CD14-positive monocyte (primary cell): ENCODE data around the gene WDR44. TPM values are rescaled to one million over a fixed set of nuclear protein-coding genes. Genes with fewer than 3 reads are reported as not detected.

Experiments
- DNase-seq, 3 donors: peaks; one replicate each; pipeline ENCODE4 v3.0.0-alpha.2; 2011 to 2022
- H2AFZ ChIP-seq: 2 replicates; pipeline ENCODE4 v1.6.0; 2012; ENCODE audit warnings: mild to moderate bottlenecking, low read depth, low read length, inconsistent platforms; ENCODE audit not compliant: insufficient read depth, poor library complexity, severe bottlenecking
- H3K27ac ChIP-seq, 2 donors: 1 replicate in 1 of 2; 2 replicates in 1 of 2; pipeline ENCODE4 v1.5.1; 2012 to 2013; ENCODE audit warnings: low read length in 2 of 2, control low read depth in 1 of 2, inconsistent platforms in 1 of 2, low read depth in 1 of 2, mild to moderate bottlenecking in 1 of 2
- H3K27me3 ChIP-seq, 2 donors: one replicate each; pipeline versions ENCODE4 v1.6.0 to v1.6.1; 2011 to 2013; ENCODE audit warnings: low read length in 2 of 2; ENCODE audit not compliant: control insufficient read depth in 2 of 2, insufficient read depth in 2 of 2
- H3K36me3 ChIP-seq, 2 donors: replicated peaks in 1 of 2; 1 replicate in 1 of 2; 2 replicates in 1 of 2; pipeline versions ENCODE4 v1.5.1 to v1.6.1; 2012 to 2013; ENCODE audit warnings: low read length in 2 of 2, control low read depth in 1 of 2, inconsistent platforms in 1 of 2, mild to moderate bottlenecking in 1 of 2; ENCODE audit not compliant: insufficient read depth in 2 of 2, control insufficient read depth in 1 of 2
- H3K4me1 ChIP-seq, 2 donors: 1 replicate in 1 of 2; 2 replicates in 1 of 2; pipeline versions ENCODE4 v1.5.1 to v1.6.1; 2012 to 2013; ENCODE audit warnings: low read length in 2 of 2, control low read depth in 1 of 2, inconsistent platforms in 1 of 2, mild to moderate bottlenecking in 1 of 2, moderate library complexity in 1 of 2; ENCODE audit not compliant: insufficient read depth in 2 of 2, control insufficient read depth in 1 of 2
- H3K4me2 ChIP-seq: replicated peaks from 2 replicates; pipeline ENCODE3; 2012; ENCODE audit warnings: low read length, moderate library complexity, mild to moderate bottlenecking; ENCODE audit not compliant: poor library complexity, severe bottlenecking; ENCODE audit errors: extremely low read depth
- H3K4me3 ChIP-seq, 3 experiments: fragments of 200-600 bp in 1 of 3; sonication (generic) in 1 of 3; replicated peaks in 1 of 3; 1 replicate in 2 of 3; 2 replicates in 1 of 3; pipeline ENCODE4 v1.5.1; 2011 to 2013; ENCODE audit warnings: low read length in 3 of 3, mild to moderate bottlenecking in 3 of 3, control low read depth in 2 of 3, low read depth in 2 of 3, inconsistent platforms in 1 of 3, moderate library complexity in 1 of 3
- H3K79me2 ChIP-seq: 2 replicates; pipeline ENCODE4 v1.6.0; 2012; ENCODE audit warnings: mild to moderate bottlenecking, control low read depth, inconsistent platforms, low read length, moderate library complexity; ENCODE audit not compliant: insufficient read depth
- H3K9ac ChIP-seq: 2 replicates; pipeline ENCODE4 v1.6.0; 2017; ENCODE audit warnings: low read length, mild to moderate bottlenecking; ENCODE audit not compliant: insufficient read depth, poor library complexity, severe bottlenecking
- H3K9me3 ChIP-seq, 2 donors: replicated peaks in 1 of 2; 1 replicate in 1 of 2; 2 replicates in 1 of 2; pipeline versions ENCODE4 v1.5.1 to v1.6.1; 2012 to 2013; ENCODE audit warnings: low read length in 2 of 2, control low read depth in 1 of 2; ENCODE audit not compliant: control insufficient read depth in 1 of 2, insufficient read depth in 1 of 2
- H4K20me1 ChIP-seq: 2 replicates; pipeline ENCODE4 v1.6.0; 2012; ENCODE audit warnings: mild to moderate bottlenecking, low read length, control low read depth, moderate library complexity; ENCODE audit not compliant: insufficient read depth
- H3K27ac Mint-ChIP-seq, 7 donors: one replicate each; pipeline ENCODE4 v1.8.0; 2020; ENCODE audit warnings: mild to moderate bottlenecking in 7 of 7, mixed read lengths in 7 of 7, moderate library complexity in 6 of 7, inconsistent platforms in 2 of 7
- H3K27me3 Mint-ChIP-seq, 3 donors: one replicate each; pipeline ENCODE4 v1.8.0; 2021 to 2022; ENCODE audit warnings: low read depth in 3 of 3, mild to moderate bottlenecking in 3 of 3, mixed read lengths in 3 of 3, moderate library complexity in 3 of 3, inconsistent platforms in 1 of 3
- H3K36me3 Mint-ChIP-seq, 2 donors: one replicate each; pipeline ENCODE4 v1.8.0; 2020; ENCODE audit warnings: mixed read lengths in 2 of 2, inconsistent platforms in 1 of 2, mild to moderate bottlenecking in 1 of 2
- H3K4me1 Mint-ChIP-seq: one replicate; pipeline ENCODE4 v1.8.0; 2020; ENCODE audit warnings: mild to moderate bottlenecking, mixed read lengths
- H3K4me3 Mint-ChIP-seq, 2 donors: one replicate each; pipeline ENCODE4 v1.8.0; 2020; ENCODE audit warnings: mild to moderate bottlenecking in 2 of 2, mixed read lengths in 2 of 2, moderate library complexity in 1 of 2
- H3K9me3 Mint-ChIP-seq, 7 donors: one replicate each; pipeline ENCODE4 v1.8.0; 2020 to 2022; ENCODE audit warnings: mixed read lengths in 7 of 7, mild to moderate bottlenecking in 6 of 7, moderate library complexity in 6 of 7, inconsistent platforms in 2 of 7
- CTCF ChIP-seq: fragments of 200-600 bp; IDR thresholded peaks from one replicate; pipeline ENCODE4 v1.8.0; 2022; ENCODE audit warnings: antibody characterized with exemption, mild to moderate bottlenecking
- WGBS: methylation state at CpG from one replicate; pipeline ENCODE4 v1.1.5; 2013; ENCODE audit warnings: missing lambda C conversion rate; ENCODE audit not compliant: insufficient coverage; 5-methylcytosine and 5-hydroxymethylcytosine counted together
- intact Hi-C, 2 donors: fragments of 100-400 bp; cut with micrococcal nuclease; formaldehyde crosslinking; loops; one replicate each; pipeline versions ENCODE4 v1.15.0 to v1.15.1; 2023
- polyA plus RNA-seq, 3 donors: library from polyadenylated mRNA; depleted of rRNA in 1 of 3; unstranded in 2 of 3; stranded (reverse) in 1 of 3; fragments of 300-500 nt in 2 of 3; fragments of >200 nt in 1 of 3; fragmentation: Illumina TruSeq in 2 of 3; gene quantifications; 1 replicate in 2 of 3; 2 replicates in 1 of 3; pipeline ENCODE4 v1.2.3, GENCODE V29; 2012 to 2021

WDR44 gene
- polyA plus RNA-seq, 3 donors: 5.1 to 7.1 (median 5.5) TPM

GRCh38 chrX:118360429-118361125, 14.7 kb downstream of the WDR44 start:
- Mint-ChIP-seq H3K36me3 (no peaks in the 10 kb centered on the region), H3K4me1 (peaks cover 3% of the 10 kb centered on the region), H3K9me3 (no peaks in the 10 kb centered on the region), H3K27ac (no peak overlapping the region), H3K27me3 (peaks cover 0 to 2% (median 0%) of the 10 kb centered on the region in 3 donors), H3K4me3 (no peak overlapping the region)
- Histone ChIP-seq H3K27ac (no peak overlapping the region), H3K79me2 (peaks cover 60% of the 10 kb centered on the region), H3K9me3 (no peaks in the 10 kb centered on the region), H3K4me2 (no peak overlapping the region), H3K36me3 (no peaks in the 10 kb centered on the region), H3K4me3 (no peak overlapping the region), H2AFZ (no peak overlapping the region), H3K4me1 (no peaks in the 10 kb centered on the region), H3K27me3 (no peaks in the 10 kb centered on the region), H3K9ac (no peak overlapping the region), H4K20me1 (peaks cover 53% of the 10 kb centered on the region)
- TF ChIP-seq CTCF: no peak
- intact Hi-C loops: no loop called here
- DNase-seq: no peak
- 80% methylated on average over 1 of the region's 3 CpGs for WGBS

- Mint-ChIP-seq H3K4me3 (no peak overlapping the region), H3K4me1 (peaks cover 2% of the 10 kb centered on the region), H3K27ac (no peak overlapping the region), H3K9me3 (peaks cover 0 to 1% (median 0%) of the 10 kb centered on the region in 7 donors), H3K36me3 (peaks cover 3 to 4% of the 10 kb centered on the region in 2 donors), H3K27me3 (peaks cover 0 to 3% (median 2%) of the 10 kb centered on the region in 3 donors)
- no peak overlapping the region for H3K9ac ChIP-seq
- TF ChIP-seq CTCF: no peak
- no peak for DNase-seq
- H2AFZ ChIP-seq: no peak overlapping the region
- peaks cover 44% of the 10 kb centered on the region for H3K79me2 ChIP-seq
- peaks cover 47% of the 10 kb centered on the region for H4K20me1 ChIP-seq
- no peaks in the 10 kb centered on the region for H3K36me3 ChIP-seq
- no peak overlapping the region for H3K27ac ChIP-seq
- H3K9me3 ChIP-seq: no peaks in the 10 kb centered on the region
- H3K4me2 ChIP-seq: no peak overlapping the region
- H3K27me3 ChIP-seq: no peaks in the 10 kb centered on the region
- no peaks in the 10 kb centered on the region for H3K4me1 ChIP-seq
- intact Hi-C loops: no loop called here
- H3K4me3 ChIP-seq: no peak overlapping the region
Observed at GRCh38 chrX:118364261-118364660, 18.4 kb downstream of the WDR44 start.
